Breast epithelium (tissue), 4 donors: Measurements from ENCODE around the gene DMWD. TPM values are rescaled to one million over a fixed set of nuclear protein-coding genes. Genes with fewer than 3 reads are reported as not detected.

ENCODE experiments used
- DNase-seq, 2 donors: peaks; one replicate each; pipeline ENCODE4 v3.0.0-alpha.2; 2019; ENCODE audit warnings: low spot score in 2 of 2
- H3K27ac ChIP-seq, 2 donors: fragments of 200-600 bp; sonication (generic) in 1 of 2; one replicate each; pipeline ENCODE4 v1.5.1; 2016 to 2019; ENCODE audit warnings: mild to moderate bottlenecking in 1 of 2
- H3K27me3 ChIP-seq, 2 donors: fragments of 200-600 bp; sonication (generic) in 1 of 2; one replicate each; pipeline versions ENCODE4 v1.5.1 to v1.6.0; 2017 to 2019; ENCODE audit warnings: control low read depth in 1 of 2, mild to moderate bottlenecking in 1 of 2
- H3K36me3 ChIP-seq: fragments of 200-600 bp; one replicate; pipeline ENCODE4 v1.5.1; 2019
- H3K4me1 ChIP-seq, 2 donors: fragments of 200-600 bp; sonication (generic); one replicate each; pipeline ENCODE4 v1.5.1; 2016 to 2019; ENCODE audit warnings: control low read depth in 1 of 2
- H3K4me3 ChIP-seq, 3 donors: fragments of 200-600 bp; sonication (generic); 1 replicate in 2 of 3; 2 replicates in 1 of 3; pipeline ENCODE4 v1.5.1; 2016 to 2019; ENCODE audit warnings: mild to moderate bottlenecking in 3 of 3, moderate library complexity in 2 of 3
- H3K9me3 ChIP-seq, 2 donors: fragments of 200-600 bp; sonication (generic) in 1 of 2; one replicate each; pipeline ENCODE4 v1.5.1; 2016 to 2019; ENCODE audit warnings: control low read depth in 1 of 2
- POLR2A ChIP-seq: fragments of 450-650 bp; IDR thresholded peaks from one replicate; pipeline ENCODE4 v1.6.1; 2016; ENCODE audit warnings: antibody characterized with exemption, mild to moderate bottlenecking, moderate library complexity
- POLR2AphosphoS5 ChIP-seq, 3 donors: sonication (generic); formaldehyde crosslinking; IDR thresholded peaks; one replicate each; pipeline ENCODE4 v1.6.1; 2017; ENCODE audit warnings: antibody characterized with exemption in 3 of 3
- intact Hi-C: fragments of 100-400 bp; cut with DNase I; formaldehyde crosslinking; loops from one replicate; pipeline ENCODE4 v1.15.1; 2023; ENCODE audit warnings: low total_unique reads
- total RNA-seq, 3 donors: library from RNA; depleted of rRNA; stranded (reverse); fragments of >200 nt; gene quantifications; one replicate each; pipeline ENCODE4 v1.1.0, GENCODE V29; 2016
- TF ChIP-seq, protein P1 (sequence below), 3 donors: fragments of 450-650 bp; IDR thresholded peaks; one replicate each; pipeline ENCODE4 v1.5.1; 2016 to 2017; ENCODE audit warnings: antibody characterized with exemption in 3 of 3, mild to moderate bottlenecking in 3 of 3, moderate library complexity in 3 of 3

DMWD gene
- total RNA-seq, 3 donors from 2014 or later, result 24.2 to 31.1 (median 29.3) TPM

DNA sequence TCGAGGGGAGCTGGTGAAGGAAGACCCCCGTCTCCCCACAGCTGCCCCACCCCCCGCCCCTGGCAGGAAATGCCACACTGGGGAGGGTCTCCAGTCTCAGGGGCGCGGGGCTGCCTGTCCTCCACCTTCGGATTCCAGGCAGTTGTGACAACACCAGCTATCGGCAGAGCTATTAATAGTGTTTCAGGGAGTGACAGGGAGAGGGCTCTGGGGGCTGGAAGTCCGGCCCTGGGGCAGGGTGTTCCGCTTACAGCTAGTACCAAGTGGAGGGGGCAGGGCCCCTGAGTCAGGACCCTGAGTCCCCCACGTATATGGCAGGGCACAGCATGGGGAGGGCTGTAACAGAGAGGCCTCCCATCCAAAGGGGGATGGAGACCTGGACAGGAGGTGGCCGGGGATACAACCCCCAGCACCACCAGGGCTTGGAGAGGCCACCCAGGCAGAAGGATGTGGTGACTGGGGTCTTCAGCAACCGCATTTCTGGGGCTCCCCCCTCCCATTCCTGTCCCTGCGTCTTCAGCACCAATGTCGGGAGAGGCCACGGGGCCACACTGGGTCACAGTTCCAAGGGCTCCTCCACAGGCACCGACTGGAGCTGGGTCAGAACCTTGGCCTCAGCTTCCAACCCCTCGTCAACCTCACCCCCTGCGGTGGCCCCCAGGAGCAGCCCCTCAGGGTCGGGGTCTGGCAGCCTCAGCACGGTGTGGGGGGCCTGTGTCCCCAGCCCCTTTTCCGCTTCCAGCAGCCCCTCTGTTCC is 27.5 kb downstream of the DMWD start:
- Histone ChIP-seq H3K36me3 (no peaks in the 10 kb centered on the region), H3K4me1 (peaks cover 6 to 14% of the 10 kb centered on the region in 2 donors), H3K9me3 (no peaks in the 10 kb centered on the region), H3K27ac (peak overlapping the region; percentile 90 to 98), H3K4me3 (no peak overlapping the region), H3K27me3 (no peaks in the 10 kb centered on the region)
- intact Hi-C loops, result no loop called here
- TF ChIP-seq POLR2A (no peak), POLR2AphosphoS5 (IDR thresholded peaks at IDR 0.05) (no peak)
- no peak for DNase-seq

DNA sequence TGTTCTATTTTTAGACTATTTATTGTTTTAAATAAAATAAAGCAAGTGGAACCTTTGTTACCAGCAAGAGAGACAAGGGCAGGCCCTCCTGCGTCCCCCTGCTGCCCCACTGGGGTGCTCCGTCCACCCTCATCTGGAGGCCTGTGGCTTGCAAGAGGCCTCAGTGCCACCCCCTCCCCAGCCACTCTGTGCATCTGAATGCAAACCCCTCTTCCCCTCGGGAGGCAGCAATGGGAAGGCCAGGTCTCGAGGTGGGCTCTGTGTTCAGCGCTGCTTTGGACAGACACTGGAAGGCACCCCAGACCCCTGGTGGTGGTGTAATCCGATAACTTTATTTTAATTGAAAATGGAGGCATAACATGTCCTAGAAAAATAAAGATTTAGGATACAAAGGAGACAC is 28.2 kb downstream of the DMWD start:
- H3K27ac ChIP-seq, result peak overlapping the region; percentile 90 to 98
- TF ChIP-seq, protein P1, sequence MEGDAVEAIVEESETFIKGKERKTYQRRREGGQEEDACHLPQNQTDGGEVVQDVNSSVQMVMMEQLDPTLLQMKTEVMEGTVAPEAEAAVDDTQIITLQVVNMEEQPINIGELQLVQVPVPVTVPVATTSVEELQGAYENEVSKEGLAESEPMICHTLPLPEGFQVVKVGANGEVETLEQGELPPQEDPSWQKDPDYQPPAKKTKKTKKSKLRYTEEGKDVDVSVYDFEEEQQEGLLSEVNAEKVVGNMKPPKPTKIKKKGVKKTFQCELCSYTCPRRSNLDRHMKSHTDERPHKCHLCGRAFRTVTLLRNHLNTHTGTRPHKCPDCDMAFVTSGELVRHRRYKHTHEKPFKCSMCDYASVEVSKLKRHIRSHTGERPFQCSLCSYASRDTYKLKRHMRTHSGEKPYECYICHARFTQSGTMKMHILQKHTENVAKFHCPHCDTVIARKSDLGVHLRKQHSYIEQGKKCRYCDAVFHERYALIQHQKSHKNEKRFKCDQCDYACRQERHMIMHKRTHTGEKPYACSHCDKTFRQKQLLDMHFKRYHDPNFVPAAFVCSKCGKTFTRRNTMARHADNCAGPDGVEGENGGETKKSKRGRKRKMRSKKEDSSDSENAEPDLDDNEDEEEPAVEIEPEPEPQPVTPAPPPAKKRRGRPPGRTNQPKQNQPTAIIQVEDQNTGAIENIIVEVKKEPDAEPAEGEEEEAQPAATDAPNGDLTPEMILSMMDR (IDR thresholded peaks at IDR 0.05), result no peak
- TF ChIP-seq POLR2AphosphoS5 (IDR thresholded peaks at IDR 0.05) (no peak), POLR2A (no peak)
- peaks cover 6 to 14% of the 10 kb centered on the region in 2 donors for H3K4me1 ChIP-seq
- intact Hi-C loops, result no loop called here
- no peaks in the 10 kb centered on the region for H3K36me3 ChIP-seq
- H3K4me3 ChIP-seq, result no peak overlapping the region
- no peaks in the 10 kb centered on the region for H3K27me3 ChIP-seq
- DNase-seq, result no peak
- H3K9me3 ChIP-seq, result no peaks in the 10 kb centered on the region

DNA sequence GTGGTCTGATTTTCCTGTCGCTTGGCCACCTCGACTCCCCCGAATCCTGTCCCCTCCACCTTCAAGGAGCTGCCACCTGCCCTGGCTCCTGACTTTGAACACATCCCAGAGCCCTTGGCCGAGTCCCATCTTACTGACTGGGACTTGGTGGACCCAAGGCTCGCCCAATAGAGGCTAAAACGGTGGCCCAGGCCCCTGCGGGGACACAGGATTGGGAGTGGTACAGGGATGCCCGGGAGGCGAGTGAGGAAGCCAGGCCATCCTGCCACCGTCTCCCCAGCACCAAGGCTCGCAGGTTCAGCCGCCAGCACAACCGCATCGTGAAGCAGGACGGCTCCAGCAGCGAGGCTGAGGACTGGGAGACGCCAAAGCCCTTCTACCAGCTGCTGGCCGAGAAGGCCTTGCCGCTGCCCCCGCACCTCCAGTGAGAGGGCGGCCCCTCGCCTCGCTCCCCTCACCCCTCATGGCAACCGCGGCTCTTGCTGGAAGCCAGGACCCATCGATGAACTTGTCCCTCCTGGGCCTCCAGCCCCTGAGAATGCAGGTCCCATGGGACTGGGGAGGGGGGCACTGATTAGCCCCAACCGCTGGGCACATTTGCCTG is 28.9 kb downstream of the DMWD start:
- no peak for TF ChIP-seq POLR2A
- no peak for TF ChIP-seq POLR2AphosphoS5 (IDR thresholded peaks at IDR 0.05)
- TF ChIP-seq, protein P1 (IDR thresholded peaks at IDR 0.05), result no peak
- Histone ChIP-seq H3K4me1 (peaks cover 6 to 14% of the 10 kb centered on the region in 2 donors), H3K4me3 (peak overlapping the region in 1 of 3 donors; percentile 7), H3K27ac (peak overlapping the region in 1 of 2 donors; percentile 98), H3K36me3 (no peaks in the 10 kb centered on the region), H3K27me3 (no peaks in the 10 kb centered on the region), H3K9me3 (no peaks in the 10 kb centered on the region)
- no peak for DNase-seq
- intact Hi-C loops, result no loop called here

DNA sequence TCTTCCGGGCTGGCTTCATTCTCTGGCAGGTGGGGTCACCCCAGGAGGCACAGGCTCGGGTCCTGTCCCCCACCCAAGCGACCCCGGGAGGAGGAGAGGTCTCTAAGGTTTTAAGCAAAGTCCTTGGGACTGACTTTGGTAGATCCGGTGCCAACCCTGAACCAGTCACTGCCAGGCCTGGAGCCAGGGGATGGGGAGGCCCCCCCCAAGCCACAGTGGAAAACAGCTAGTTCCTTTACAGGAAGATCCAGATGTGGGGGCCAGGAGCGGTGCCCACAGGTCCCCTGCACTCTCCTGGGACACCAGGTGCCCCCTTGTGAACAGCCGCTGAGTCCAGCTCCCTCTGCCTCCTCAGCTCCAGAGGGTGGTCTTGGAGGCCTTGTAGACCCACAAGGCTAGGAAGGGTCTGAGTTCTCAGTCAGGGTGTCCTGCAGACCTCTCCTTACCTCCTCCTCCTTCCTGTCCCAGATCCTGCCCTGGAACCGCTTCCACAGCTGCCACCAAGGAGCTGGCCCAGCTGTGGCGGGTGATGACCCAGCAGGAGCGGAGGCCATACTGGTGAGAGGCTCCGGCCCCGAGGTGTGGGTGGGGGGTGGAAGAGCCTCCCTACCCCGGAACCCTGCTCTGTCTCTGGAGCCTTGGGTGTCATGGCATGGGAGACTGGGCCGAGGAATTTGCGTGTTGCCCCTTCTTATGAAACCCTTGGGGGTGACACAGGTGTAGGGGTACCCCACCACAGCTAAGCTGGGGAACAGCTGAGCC is 29.6 kb downstream of the DMWD start:
- Histone ChIP-seq H3K9me3 (no peaks in the 10 kb centered on the region), H3K4me1 (peaks cover 6 to 14% of the 10 kb centered on the region in 2 donors), H3K4me3 (no peak overlapping the region), H3K36me3 (no peaks in the 10 kb centered on the region), H3K27ac (peak overlapping the region in 1 of 2 donors; percentile 98), H3K27me3 (no peaks in the 10 kb centered on the region)
- TF ChIP-seq, protein P1 (IDR thresholded peaks at IDR 0.05), result no peak
- TF ChIP-seq POLR2A (no peak), POLR2AphosphoS5 (IDR thresholded peaks at IDR 0.05) (no peak)
- no peak for DNase-seq
- intact Hi-C loops, result no loop called here

DNA sequence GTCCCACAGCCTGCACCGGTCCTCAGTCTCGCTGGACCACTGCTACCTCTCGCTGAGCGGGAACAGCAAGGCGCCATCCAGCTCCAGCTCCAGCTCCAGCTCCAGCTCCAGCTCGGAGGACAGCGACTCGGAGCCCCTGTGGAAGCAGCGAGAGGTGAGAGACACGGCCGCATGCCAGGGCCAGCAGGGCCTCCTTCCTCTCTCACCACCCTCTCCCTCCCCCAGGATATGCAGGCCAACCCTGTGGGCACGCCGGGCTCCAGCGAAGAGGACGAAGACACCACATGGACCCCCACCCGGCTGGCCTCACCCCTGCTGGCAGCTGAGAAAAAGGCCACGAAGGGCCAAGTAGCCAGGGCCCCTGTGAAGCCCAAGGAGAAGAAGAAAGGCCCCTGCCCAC is 30.9 kb downstream of the DMWD start:
- intact Hi-C loops, result no loop called here
- no peak for TF ChIP-seq POLR2A
- TF ChIP-seq POLR2AphosphoS5 (IDR thresholded peaks at IDR 0.05), result no peak
- TF ChIP-seq, protein P1 (IDR thresholded peaks at IDR 0.05), result no peak
- Histone ChIP-seq H3K27ac (no peak overlapping the region), H3K27me3 (no peaks in the 10 kb centered on the region), H3K36me3 (no peaks in the 10 kb centered on the region), H3K4me1 (peaks cover 6 to 12% of the 10 kb centered on the region in 2 donors), H3K4me3 (no peak overlapping the region), H3K9me3 (no peaks in the 10 kb centered on the region)
- no peak for DNase-seq
